GM19397 (cell line): ENCODE results near the gene TIMM50.
"Not testable (repeated sequence)": the region's sequence is repeated elsewhere in the genome, so short reads cannot be mapped to it uniquely, and the experiment has no call there.

Experiments used
- ATAC-seq: cut with Tn5 transposase; IDR thresholded peaks from one replicate; pipeline ENCODE4 v1.9.1; 2021; ENCODE audit warnings: mild to moderate bottlenecking, moderate library complexity; ENCODE audit not compliant: unreplicated experiment

Gene TIMM50

DNA sequence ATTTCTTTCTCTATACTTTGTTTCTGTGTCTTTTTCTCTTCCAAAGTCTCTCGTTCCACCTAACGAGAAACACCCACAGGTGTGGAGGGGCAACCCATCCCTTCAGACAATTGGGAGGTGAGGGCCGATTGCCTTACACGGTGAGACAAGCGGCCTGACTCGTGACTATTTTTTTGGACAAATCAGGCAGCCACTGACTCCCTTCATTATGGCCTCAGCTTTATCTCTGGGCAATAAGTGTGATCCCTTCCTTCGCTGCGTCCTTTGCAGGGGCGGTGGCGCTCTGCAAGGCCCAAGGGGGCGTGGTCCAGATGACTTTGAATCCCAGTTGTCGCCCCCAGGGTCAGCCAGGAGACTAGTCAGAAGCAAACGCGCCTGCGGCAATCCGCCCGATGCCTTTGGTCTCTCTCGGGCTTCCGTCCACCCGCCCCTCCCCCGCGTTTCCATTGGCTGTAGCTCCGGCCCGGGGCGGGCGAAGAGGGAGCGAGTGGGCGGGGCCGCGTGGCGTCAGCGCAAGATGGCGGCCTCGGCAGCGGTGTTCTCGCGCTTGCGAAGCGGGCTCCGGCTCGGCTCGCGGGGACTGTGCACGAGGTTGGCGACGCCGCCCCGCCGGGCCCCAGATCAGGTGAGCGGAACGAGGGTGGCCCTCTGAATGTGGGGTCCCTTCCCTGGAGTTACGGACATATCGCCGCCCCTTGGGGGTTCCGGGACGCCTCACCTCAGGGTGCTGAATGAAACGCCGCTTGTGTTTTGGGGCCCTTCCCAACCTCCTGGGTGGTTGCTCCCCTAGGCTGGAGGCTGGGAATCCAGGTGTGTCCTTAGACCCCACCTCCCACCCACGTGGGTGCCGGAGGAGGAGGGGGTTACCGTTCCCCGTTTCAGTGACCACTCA, at the start of gene TIMM50:
TSS of gene TIMM50 (plus strand) at position 502 of the 892 bp plus-strand sequence. CDS start at position 518, 16 bp downstream.
- peak; percentile 93 for ATAC-seq

GRCh38 chr19:39432677-39433025, 48.0 kb upstream of the TIMM50 start:
- no peak for ATAC-seq

DNA sequence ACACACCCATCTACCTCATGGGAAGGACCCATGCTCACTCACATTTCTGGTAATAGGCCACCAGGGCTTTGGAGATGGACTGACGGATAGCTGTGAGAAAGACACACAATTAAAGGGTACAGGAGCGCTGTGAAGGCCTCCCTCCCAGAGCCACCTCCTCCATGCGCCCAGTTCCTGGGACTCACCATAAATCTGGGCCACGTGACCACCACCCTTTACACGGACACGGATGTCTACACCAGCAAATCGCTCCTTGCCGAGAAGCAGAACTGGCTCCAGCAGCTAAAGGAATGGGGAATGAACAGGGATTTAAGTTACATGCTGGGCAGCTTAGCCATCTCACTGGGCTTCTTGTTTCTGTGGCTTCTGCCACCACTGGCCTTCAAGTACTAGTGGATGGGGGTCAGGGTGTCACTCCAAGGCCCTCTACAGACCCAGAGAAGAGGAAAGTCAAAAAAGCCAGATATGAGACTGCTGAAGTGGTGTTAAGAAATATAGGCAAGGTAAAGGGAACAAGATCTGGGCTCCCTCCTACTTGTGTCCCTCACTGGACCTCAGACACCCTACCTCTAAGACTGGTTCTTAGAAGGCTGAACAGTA, 47.1 kb upstream of the TIMM50 start:
- no peak for ATAC-seq

DNA sequence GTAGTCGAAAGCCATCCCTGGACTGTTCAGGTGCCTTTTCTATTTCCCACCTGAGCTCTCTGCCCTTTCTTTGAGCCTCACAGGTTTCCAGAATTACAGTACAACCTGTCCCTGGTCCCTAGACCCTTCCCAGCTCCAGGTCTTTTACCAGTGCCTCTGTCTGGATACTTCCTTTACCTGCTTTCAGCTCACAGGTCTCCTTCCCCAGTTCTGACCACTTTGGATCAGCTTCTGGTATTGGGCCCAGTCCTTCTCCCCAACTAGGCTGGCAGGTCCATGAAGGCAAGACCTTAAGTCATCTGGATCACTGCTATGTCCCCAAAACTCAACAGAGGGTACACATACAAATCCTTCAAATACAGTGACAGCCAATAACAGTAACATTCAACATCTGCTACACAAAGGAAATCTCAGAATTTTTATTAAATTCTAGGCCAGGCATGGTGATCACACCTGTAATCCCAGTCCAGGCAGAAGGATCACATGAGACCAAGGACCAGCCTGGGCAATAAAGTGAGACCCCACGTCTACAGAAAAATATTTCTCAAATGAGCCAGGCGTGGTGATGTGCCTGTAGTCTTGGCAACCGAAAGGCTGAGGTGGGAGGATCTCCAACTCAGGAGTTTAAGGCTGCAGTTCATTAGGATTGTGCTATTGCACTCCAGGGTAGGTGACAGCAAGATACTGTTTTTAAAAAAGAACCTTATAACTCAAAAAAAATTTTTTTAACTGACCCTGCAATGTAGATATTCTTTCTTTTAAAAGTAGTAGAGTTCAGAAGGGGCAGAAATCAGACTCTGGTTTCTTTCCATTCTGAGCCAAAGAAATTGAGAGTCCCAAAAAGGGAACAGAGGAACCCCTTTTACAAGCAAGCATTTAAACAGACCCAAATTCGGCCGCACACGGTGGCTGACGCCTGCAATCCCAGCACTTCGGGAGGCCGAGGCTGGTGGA, 46.2 kb upstream of the TIMM50 start:
- no peak for ATAC-seq

DNA sequence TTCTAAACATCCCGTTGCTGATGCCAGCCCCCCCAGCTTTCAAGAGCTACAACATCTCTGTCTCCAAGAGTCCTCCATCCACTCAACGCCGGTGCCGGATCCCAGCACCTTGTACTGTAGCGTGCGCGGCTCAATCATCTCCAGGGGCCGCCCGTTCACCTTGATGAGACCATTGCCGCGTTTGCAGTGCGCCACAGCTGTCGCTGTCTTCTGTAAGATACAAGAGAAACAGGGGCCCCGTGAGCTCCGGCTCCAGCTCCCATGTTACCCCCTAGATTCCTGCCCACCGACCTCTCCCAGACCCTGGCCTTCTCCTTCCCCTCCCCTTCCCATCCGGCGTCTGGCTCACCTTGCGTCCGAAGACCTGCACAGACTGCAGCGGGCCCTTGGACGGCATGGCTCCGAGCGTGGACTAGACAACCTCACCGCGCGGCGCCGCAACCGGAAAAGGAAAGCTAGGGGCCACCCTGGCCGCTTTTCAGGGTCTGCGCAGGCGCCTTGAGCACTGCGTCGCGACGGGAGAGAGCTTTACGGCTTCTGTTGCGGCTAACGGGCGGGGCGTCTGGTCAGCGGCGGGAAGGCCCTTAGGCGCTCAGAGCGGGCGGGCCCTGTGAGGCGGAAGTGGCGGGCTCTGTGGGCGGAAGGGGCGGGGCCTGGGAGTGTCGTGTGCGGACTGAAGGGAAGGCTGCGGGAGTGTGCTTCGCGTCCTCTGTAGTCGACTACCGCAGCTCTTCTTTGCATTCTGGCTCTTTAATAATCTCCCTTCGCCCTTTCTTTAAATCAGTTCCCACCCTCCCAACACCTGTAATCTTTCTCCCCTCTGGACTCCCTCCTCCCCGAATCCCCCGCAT, 44.9 kb upstream of the TIMM50 start, which contains the start of gene RPS16:
TSS of gene RPS16 (minus strand) at position 451 of the 851 bp plus-strand sequence. CDS start at position 397, 54 bp downstream.
- ATAC-seq, result peak; percentile 84

GRCh38 chr19:39436350-39436716, 44.3 kb upstream of the TIMM50 start:
- no peak for ATAC-seq

DNA sequence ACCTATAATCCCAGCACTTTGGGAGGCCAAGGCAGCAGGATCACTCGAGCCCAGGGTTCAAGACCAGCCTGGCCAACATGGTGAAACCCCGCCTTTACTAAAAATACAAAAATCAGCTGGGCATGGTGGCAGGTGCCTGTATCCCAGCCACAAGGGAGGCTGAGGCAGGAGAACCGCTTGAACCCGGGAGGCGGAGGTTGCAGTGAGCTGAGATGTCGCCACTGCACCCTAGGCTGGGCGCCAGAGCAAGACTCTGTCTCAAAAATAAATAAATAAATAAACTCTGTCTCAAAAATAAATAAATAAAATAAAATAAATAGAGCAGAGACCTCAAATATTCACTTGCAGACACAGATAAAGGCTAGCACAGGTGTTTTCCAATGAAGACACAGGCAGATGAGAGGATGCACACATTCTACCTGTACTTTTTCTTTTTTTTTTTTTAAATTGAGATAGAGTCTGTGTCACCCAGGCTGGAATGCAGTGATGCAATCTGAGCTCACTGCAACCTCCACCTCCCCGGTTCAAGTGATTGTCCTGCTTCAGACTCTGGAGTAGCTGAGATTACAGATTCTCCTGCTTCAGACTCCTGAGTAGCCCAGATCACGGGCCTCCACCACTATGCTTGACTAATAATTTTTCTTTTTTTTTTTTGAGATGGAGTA, 42.2 kb upstream of the TIMM50 start:
- ATAC-seq, result no peak

DNA sequence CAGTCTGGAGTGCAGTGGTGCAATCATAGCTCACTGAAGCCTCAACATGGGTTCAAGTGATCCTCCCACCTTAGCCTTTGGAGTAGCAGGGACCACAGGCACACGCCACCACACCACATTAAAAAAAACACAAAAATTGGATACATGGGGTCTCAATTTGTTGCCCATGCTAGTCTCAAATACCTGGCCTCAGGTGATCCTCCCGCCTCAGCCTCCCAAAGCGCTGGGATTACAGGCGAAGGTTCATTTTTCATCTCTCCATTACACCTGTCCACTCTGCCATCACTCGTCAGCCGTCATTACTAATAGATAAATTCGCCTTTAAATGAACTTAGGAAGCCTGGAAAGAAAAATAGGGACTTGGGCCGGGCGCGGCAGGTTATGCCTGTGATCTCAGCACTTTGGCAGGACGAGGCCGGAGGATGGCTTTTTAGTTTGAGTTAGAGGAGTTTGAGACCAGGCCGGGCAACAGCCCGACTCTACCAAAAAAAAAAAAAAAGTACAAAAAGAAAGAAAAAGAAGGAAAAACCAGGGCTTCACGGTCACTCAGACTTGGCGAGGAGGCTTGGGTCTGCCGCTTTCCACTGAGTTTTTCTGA, 35.9 kb upstream of the TIMM50 start:
- no peak for ATAC-seq

DNA sequence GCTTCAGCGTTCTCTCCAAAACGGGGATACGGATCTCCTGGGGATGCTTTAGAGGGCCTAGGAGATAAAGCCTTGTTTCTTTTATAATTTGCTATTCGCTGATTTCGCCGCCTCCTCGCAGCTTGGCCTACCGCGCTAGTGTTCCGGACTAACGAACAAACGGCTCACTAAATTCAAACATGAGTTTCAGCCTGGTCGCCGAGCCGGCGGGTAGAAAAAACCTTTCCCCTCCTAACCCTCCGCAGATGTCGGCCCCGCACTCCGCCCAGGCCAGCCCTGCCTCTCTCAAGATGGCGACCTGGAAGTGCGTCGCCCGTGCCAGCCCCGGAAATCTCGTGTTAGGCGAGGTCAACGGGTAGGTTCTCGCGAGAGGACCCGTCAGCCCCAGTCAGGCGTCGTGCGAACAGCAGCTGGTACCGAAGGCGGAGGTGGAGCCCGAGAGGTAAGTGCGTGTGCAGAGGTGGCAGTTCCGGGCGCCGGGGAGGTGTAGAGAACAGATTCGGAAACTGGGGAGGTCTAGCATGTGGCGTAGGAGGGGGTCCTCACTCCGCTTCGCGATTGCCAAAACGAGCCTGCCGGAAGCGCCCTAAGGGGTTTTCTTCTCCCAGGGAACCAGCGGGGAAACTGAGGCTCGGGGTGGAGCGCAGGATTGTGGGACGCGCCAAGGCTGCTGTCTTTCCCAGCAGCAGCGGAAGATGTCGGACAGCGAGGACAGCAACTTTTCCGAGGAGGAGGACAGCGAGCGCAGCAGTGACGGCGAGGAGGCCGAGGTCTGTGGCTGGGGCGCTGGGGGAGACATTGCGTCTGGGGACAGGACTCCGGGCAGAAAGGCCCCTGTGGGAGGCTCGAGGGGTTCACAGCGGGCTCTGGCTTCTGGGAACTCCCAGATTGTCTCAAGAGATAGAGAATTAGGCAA, 35.2 kb upstream of the TIMM50 start, which contains the start of gene SUPT5H:
TSS of gene SUPT5H (plus strand) at position 387 of the 916 bp plus-strand sequence. CDS start at position 696, 309 bp downstream.
- ATAC-seq, result peak; percentile 88

DNA sequence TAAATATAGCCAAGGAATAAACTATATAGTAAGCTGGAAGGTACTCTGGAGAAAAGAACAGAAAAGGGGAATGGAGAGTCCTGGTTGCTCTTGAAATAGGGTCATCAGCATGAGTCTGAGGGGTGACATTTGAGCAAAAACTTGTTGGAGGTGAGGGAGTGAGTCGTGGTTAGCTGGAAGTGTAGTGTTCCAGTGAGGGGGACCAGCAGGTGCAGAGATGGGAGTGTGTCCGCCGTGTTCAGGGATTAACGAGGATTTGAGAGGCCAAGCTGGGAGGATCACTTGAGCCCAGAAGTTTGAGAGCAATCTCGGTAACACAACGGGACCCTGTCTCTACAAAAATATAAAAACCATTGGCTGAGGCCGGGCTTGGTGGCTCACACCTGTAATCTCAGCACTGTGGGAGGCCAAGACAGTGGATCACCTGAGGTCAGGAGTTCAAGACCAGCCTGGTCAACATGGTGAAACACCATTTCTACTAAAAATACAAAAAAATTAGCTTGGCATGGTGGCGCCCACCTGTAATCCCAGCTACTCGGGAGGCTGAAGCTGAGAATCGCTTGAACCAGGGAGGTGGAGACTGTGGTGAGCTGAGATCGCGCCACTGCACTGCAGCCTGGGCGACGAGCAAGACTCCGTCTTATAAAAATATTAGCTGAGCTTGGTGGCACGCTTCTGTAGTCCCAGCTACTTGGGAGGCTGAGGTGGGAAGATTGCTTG, 34.1 kb upstream of the TIMM50 start:
- ATAC-seq, result no peak

GRCh38 chr19:39448271-39448670, 32.4 kb upstream of the TIMM50 start:
- ATAC-seq, result no peak

DNA sequence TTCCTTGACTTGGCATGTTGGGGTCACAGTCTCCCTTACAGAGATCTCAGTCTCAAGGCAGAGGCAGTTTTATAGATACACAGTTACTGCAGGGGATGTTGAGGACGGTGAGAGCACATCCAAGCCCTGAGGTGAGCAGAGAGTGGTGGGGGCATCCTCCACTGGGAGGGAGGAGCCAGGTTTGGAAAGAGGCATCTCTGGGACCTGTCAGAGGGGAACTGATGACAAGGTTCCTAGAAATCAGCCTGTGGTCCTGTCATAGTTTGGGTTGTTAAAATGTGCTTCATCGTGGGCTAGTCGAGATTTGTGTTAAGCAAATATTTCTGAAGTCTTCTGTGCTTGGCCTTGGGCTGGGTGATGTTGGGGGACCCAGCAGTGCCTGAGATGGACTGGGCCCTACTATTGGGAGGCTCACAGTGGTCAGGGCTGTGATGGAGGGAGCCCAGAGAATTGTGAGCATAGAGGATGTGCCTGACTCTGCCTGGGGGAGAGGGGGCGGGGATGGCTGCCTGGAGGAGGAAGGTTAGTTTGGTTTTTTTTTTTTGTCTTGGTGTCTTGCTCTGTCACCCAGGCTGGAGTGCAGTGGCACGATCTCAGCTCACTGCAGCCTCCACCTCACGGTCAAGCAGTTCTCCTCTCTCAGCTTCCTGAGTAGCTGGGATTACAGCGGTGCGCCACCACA, 31.4 kb upstream of the TIMM50 start:
- no peak for ATAC-seq

- ATAC-seq, result not testable (repeated sequence)
These were observed 29.4 kb upstream of the TIMM50 start for GRCh38 chr19:39451257-39451656.

- ATAC-seq, result no peak
These were observed 17.2 kb upstream of the TIMM50 start for GRCh38 chr19:39463403-39463802.

DNA sequence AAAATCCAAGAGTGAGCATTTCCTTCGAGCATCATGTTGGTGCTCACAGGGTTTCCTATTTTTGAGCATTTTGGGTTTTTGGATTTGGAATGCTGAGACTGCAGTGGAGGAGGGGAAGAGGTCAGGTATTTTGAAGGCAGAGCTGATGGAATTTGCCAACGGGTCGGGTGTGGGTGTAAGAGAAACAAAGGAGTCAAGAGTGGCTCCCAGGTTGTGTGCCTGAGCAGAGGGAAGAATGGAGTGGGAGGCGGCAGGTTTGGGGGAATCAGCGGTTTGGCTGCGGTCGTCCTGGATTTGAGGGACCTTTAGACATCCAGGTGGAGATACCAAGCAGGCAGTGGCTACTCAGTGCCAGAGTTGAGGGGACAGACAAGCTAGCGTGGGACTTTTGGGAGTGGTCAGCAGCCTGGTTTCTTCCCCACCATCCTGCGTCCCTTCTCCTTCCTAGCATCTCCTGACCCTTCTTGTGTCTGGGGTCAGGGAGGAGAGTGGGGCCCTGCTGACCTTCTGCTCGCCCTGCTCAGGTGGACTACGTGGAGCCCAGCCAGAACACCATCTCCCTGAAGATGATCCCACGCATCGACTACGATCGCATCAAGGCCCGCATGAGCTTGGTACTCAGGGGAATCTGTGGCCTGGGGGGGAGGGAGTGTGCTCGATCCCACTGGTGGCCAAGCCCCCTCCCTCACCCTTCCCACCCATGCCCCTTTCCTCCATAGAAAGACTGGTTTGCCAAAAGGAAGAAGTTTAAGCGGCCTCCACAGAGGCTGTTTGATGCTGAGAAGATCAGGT, 14.5 kb upstream of the TIMM50 start:
- no peak for ATAC-seq

GRCh38 chr19:39467941-39468340, 12.7 kb upstream of the TIMM50 start:
- ATAC-seq, result no peak
